HFF-Myc (cell line): Measurements from ENCODE around the gene TAF11L4.
"Not testable (repeated sequence)": the region's sequence is repeated elsewhere in the genome, so short reads cannot be mapped to it uniquely, and the experiment has no call there.

Experiments
- DNase-seq: peaks from one replicate; pipeline ENCODE4 v3.0.0-alpha.2; 2011; ENCODE audit warnings: low read depth; ENCODE audit errors: extremely low read depth
- H3K4me3 ChIP-seq: replicated peaks from 2 replicates; pipeline ENCODE4 v1.5.1; 2011; ENCODE audit warnings: low read depth, mild to moderate bottlenecking, control low read depth, low read length
- CTCF ChIP-seq: IDR thresholded peaks from 2 replicates; pipeline ENCODE4 v1.5.1; 2012; ENCODE audit warnings: mild to moderate bottlenecking, low read depth, low read length, control low read depth; ENCODE audit errors: missing control alignments

TAF11L4 gene

GRCh38 chr5:17521501-17521900 is at the start of gene TAF11L4:
Gene TAF11L4, plus strand, starts transcription at chr5:17521801.
- not testable (repeated sequence) for H3K4me3 ChIP-seq, DNase-seq

- DNase-seq, H3K4me3 ChIP-seq: not testable (repeated sequence)
Measured at GRCh38 chr5:17475064-17475463, 46.5 kb upstream of the TAF11L4 start.

GRCh38 chr5:17477043-17477442 is 44.6 kb upstream of the TAF11L4 start:
- no peak for DNase-seq
- no peak overlapping the region for H3K4me3 ChIP-seq
- no peak for TF ChIP-seq CTCF

- no peak for TF ChIP-seq CTCF
- no peak for DNase-seq
- H3K4me3 ChIP-seq = no peak overlapping the region
Measured at GRCh38 chr5:17477573-17478265, 43.9 kb upstream of the TAF11L4 start.

GRCh38 chr5:17481378-17481777 is 40.2 kb upstream of the TAF11L4 start:
- DNase-seq = no peak
- H3K4me3 ChIP-seq = no peak overlapping the region
- no peak for TF ChIP-seq CTCF

GRCh38 chr5:17482790-17483189 is 38.8 kb upstream of the TAF11L4 start:
- no peak for TF ChIP-seq CTCF
- DNase-seq = no peak
- H3K4me3 ChIP-seq = no peak overlapping the region

- not testable (repeated sequence) for DNase-seq, H3K4me3 ChIP-seq
Measured at GRCh38 chr5:17486464-17487173, 35.0 kb upstream of the TAF11L4 start.

GRCh38 chr5:17487174-17487512 is 34.5 kb upstream of the TAF11L4 start:
- H3K4me3 ChIP-seq = no peak overlapping the region
- no peak for DNase-seq
- no peak for TF ChIP-seq CTCF

GRCh38 chr5:17491257-17491656 is 30.3 kb upstream of the TAF11L4 start:
- not testable (repeated sequence) for H3K4me3 ChIP-seq, DNase-seq
